ENCODE results near the gene OXCT2. TPM values are rescaled to one million over a fixed set of nuclear protein-coding genes. Genes with fewer than 3 reads are reported as not detected.

OXCT2 gene
- polyA plus RNA-seq, 2 donors: 0.25 to 0.28 TPM

- H3K4me1 ChIP-seq (ENCODE audit: control insufficient read depth in 2 of 2, insufficient read depth in 2 of 2, low read length in 1 of 2): peaks cover 0 to 4% of the 10 kb centered on the region in 2 donors
- no peak overlapping the region for H3K27ac ChIP-seq (ENCODE audit: low read depth in 2 of 2, low read length in 1 of 2)
- no peak overlapping the region for H3K4me3 ChIP-seq (ENCODE audit: low read depth in 1 of 2, low read length in 2 of 2)
- no peaks in the 10 kb centered on the region for H3K9me3 ChIP-seq (ENCODE audit: control insufficient read depth in 2 of 2, insufficient read depth in 1 of 2, low read depth in 1 of 2, low read length in 1 of 2)
- 90 to 92% methylated on average over 15 to 16 of the region's 16 CpGs for WGBS, 2 donors
- no peaks in the 10 kb centered on the region for H3K27me3 ChIP-seq (ENCODE audit: control insufficient read depth in 1 of 2, insufficient read depth in 2 of 2, low read length in 2 of 2)
- peaks cover 9 to 26% of the 10 kb centered on the region in 2 donors for H3K36me3 ChIP-seq (ENCODE audit: control insufficient read depth in 2 of 2, insufficient read depth in 2 of 2, low read length in 1 of 2)
These were observed 12.4 kb downstream of the OXCT2 start for GRCh38 chr1:39758556-39759435.

- Histone ChIP-seq H3K27me3 (ENCODE audit: control insufficient read depth in 1 of 2, insufficient read depth in 2 of 2, low read length in 2 of 2) (no peaks in the 10 kb centered on the region), H3K4me1 (ENCODE audit: control insufficient read depth in 2 of 2, insufficient read depth in 2 of 2, low read length in 1 of 2) (peaks cover 0 to 4% of the 10 kb centered on the region in 2 donors), H3K27ac (ENCODE audit: low read depth in 2 of 2, low read length in 1 of 2) (no peak overlapping the region), H3K36me3 (ENCODE audit: control insufficient read depth in 2 of 2, insufficient read depth in 2 of 2, low read length in 1 of 2) (peaks cover 15 to 38% of the 10 kb centered on the region in 2 donors), H3K9me3 (ENCODE audit: control insufficient read depth in 2 of 2, insufficient read depth in 1 of 2, low read depth in 1 of 2, low read length in 1 of 2) (no peaks in the 10 kb centered on the region), H3K4me3 (ENCODE audit: low read depth in 1 of 2, low read length in 2 of 2) (no peak overlapping the region)
- WGBS, 2 donors: 85 to 90% methylated on average over 5 of the region's 5 CpGs
These were observed 13.6 kb downstream of the OXCT2 start for GRCh38 chr1:39757501-39757900.

GRCh38 chr1:39755965-39756659 lies 15.0 kb downstream of the OXCT2 start:
- no peaks in the 10 kb centered on the region for H3K27me3 ChIP-seq (ENCODE audit: control insufficient read depth in 1 of 2, insufficient read depth in 2 of 2, low read length in 2 of 2)
- H3K9me3 ChIP-seq (ENCODE audit: control insufficient read depth in 2 of 2, insufficient read depth in 1 of 2, low read depth in 1 of 2, low read length in 1 of 2): no peaks in the 10 kb centered on the region
- H3K36me3 ChIP-seq (ENCODE audit: control insufficient read depth in 2 of 2, insufficient read depth in 2 of 2, low read length in 1 of 2): peaks cover 24 to 47% of the 10 kb centered on the region in 2 donors
- no peak overlapping the region for H3K27ac ChIP-seq (ENCODE audit: low read depth in 2 of 2, low read length in 1 of 2)
- 90 to 91% methylated on average over 9 of the region's 9 CpGs for WGBS, 2 donors
- H3K4me3 ChIP-seq (ENCODE audit: low read depth in 1 of 2, low read length in 2 of 2): no peak overlapping the region
- peaks cover 0 to 4% of the 10 kb centered on the region in 2 donors for H3K4me1 ChIP-seq (ENCODE audit: control insufficient read depth in 2 of 2, insufficient read depth in 2 of 2, low read length in 1 of 2)

GRCh38 chr1:39754906-39755504 lies 16.1 kb downstream of the OXCT2 start:
- peaks cover 29 to 50% of the 10 kb centered on the region in 2 donors for H3K36me3 ChIP-seq (ENCODE audit: control insufficient read depth in 2 of 2, insufficient read depth in 2 of 2, low read length in 1 of 2)
- WGBS, 2 donors: 76 to 79% methylated on average over 2 of the region's 2 CpGs

GRCh38 chr1:39754026-39754570 lies 17.1 kb downstream of the OXCT2 start:
- no peaks in the 10 kb centered on the region for H3K27me3 ChIP-seq (ENCODE audit: control insufficient read depth in 1 of 2, insufficient read depth in 2 of 2, low read length in 2 of 2)
- WGBS, 2 donors: 62 to 63% methylated on average over 2 of the region's 2 CpGs
- H3K27ac ChIP-seq (ENCODE audit: low read depth in 2 of 2, low read length in 1 of 2): no peak overlapping the region
- H3K4me1 ChIP-seq (ENCODE audit: control insufficient read depth in 2 of 2, insufficient read depth in 2 of 2, low read length in 1 of 2): no peaks in the 10 kb centered on the region
- H3K36me3 ChIP-seq (ENCODE audit: control insufficient read depth in 2 of 2, insufficient read depth in 2 of 2, low read length in 1 of 2): peaks cover 34 to 48% of the 10 kb centered on the region in 2 donors
- no peak overlapping the region for H3K4me3 ChIP-seq (ENCODE audit: low read depth in 1 of 2, low read length in 2 of 2)
- H3K9me3 ChIP-seq (ENCODE audit: control insufficient read depth in 2 of 2, insufficient read depth in 1 of 2, low read depth in 1 of 2, low read length in 1 of 2): no peaks in the 10 kb centered on the region

More at GRCh38 chr1:39754906-39755504, 16.1 kb downstream of the OXCT2 start:
- Histone ChIP-seq H3K27ac (ENCODE audit: low read depth in 2 of 2, low read length in 1 of 2) (no peak overlapping the region), H3K4me1 (ENCODE audit: control insufficient read depth in 2 of 2, insufficient read depth in 2 of 2, low read length in 1 of 2) (peaks cover 0 to 1% of the 10 kb centered on the region in 2 donors), H3K9me3 (ENCODE audit: control insufficient read depth in 2 of 2, insufficient read depth in 1 of 2, low read depth in 1 of 2, low read length in 1 of 2) (no peaks in the 10 kb centered on the region), H3K27me3 (ENCODE audit: control insufficient read depth in 1 of 2, insufficient read depth in 2 of 2, low read length in 2 of 2) (no peaks in the 10 kb centered on the region), H3K4me3 (ENCODE audit: low read depth in 1 of 2, low read length in 2 of 2) (no peak overlapping the region)

GRCh38 chr1:39753132-39754025 lies 17.8 kb downstream of the OXCT2 start:
- peak overlapping the region in 1 of 2 donors; percentile 6 for H3K27ac ChIP-seq (ENCODE audit: low read depth in 2 of 2, low read length in 1 of 2)
- no peaks in the 10 kb centered on the region for H3K4me1 ChIP-seq (ENCODE audit: control insufficient read depth in 2 of 2, insufficient read depth in 2 of 2, low read length in 1 of 2)
- no peak overlapping the region for H3K4me3 ChIP-seq (ENCODE audit: low read depth in 1 of 2, low read length in 2 of 2)
- no peaks in the 10 kb centered on the region for H3K9me3 ChIP-seq (ENCODE audit: control insufficient read depth in 2 of 2, insufficient read depth in 1 of 2, low read depth in 1 of 2, low read length in 1 of 2)
- H3K27me3 ChIP-seq (ENCODE audit: control insufficient read depth in 1 of 2, insufficient read depth in 2 of 2, low read length in 2 of 2): no peaks in the 10 kb centered on the region
- 84 to 88% methylated on average over 16 of the region's 16 CpGs for WGBS, 2 donors
- H3K36me3 ChIP-seq (ENCODE audit: control insufficient read depth in 2 of 2, insufficient read depth in 2 of 2, low read length in 1 of 2): peaks cover 36 to 50% of the 10 kb centered on the region in 2 donors

GRCh38 chr1:39752703-39753102 lies 18.4 kb downstream of the OXCT2 start:
- Histone ChIP-seq H3K36me3 (ENCODE audit: control insufficient read depth in 2 of 2, insufficient read depth in 2 of 2, low read length in 1 of 2) (peaks cover 36 to 49% of the 10 kb centered on the region in 2 donors), H3K4me3 (ENCODE audit: low read depth in 1 of 2, low read length in 2 of 2) (no peak overlapping the region), H3K27ac (ENCODE audit: low read depth in 2 of 2, low read length in 1 of 2) (no peak overlapping the region), H3K27me3 (ENCODE audit: control insufficient read depth in 1 of 2, insufficient read depth in 2 of 2, low read length in 2 of 2) (no peaks in the 10 kb centered on the region), H3K9me3 (ENCODE audit: control insufficient read depth in 2 of 2, insufficient read depth in 1 of 2, low read depth in 1 of 2, low read length in 1 of 2) (no peaks in the 10 kb centered on the region), H3K4me1 (ENCODE audit: control insufficient read depth in 2 of 2, insufficient read depth in 2 of 2, low read length in 1 of 2) (no peaks in the 10 kb centered on the region)
- 89 to 92% methylated on average over 6 of the region's 6 CpGs for WGBS, 2 donors

GRCh38 chr1:39751595-39751994 lies 19.6 kb downstream of the OXCT2 start:
- H3K4me1 ChIP-seq (ENCODE audit: control insufficient read depth in 2 of 2, insufficient read depth in 2 of 2, low read length in 1 of 2): no peaks in the 10 kb centered on the region
- H3K27ac ChIP-seq (ENCODE audit: low read depth in 2 of 2, low read length in 1 of 2): no peak overlapping the region
- H3K4me3 ChIP-seq (ENCODE audit: low read depth in 1 of 2, low read length in 2 of 2): no peak overlapping the region
- H3K36me3 ChIP-seq (ENCODE audit: control insufficient read depth in 2 of 2, insufficient read depth in 2 of 2, low read length in 1 of 2): peaks cover 36 to 45% of the 10 kb centered on the region in 2 donors
- H3K9me3 ChIP-seq (ENCODE audit: control insufficient read depth in 2 of 2, insufficient read depth in 1 of 2, low read depth in 1 of 2, low read length in 1 of 2): no peaks in the 10 kb centered on the region
- 97 to 99% methylated on average over 7 of the region's 7 CpGs for WGBS, 2 donors
- H3K27me3 ChIP-seq (ENCODE audit: control insufficient read depth in 1 of 2, insufficient read depth in 2 of 2, low read length in 2 of 2): no peaks in the 10 kb centered on the region

Data from esophagus (tissue), 2 donors.